ENCODE data around the gene PMPCA. TPM values are rescaled to one million over a fixed set of nuclear protein-coding genes. Genes with fewer than 3 reads are reported as not detected.

Gene PMPCA
- total and polyA plus RNA-seq, 2 of the 13 experiments (the other 11 are each of a cell fraction or from before 2014, with no cell fraction given): 70.2 to 88.4 TPM

- TF ChIP-seq FIP1L1 (IDR thresholded peaks at IDR 0.05; ENCODE audit: borderline replicate concordance, insufficient read depth, low read depth, low read length) (no peak), RXRB (CRISPR knock-in tag; IDR thresholded peaks at IDR 0.05; ENCODE audit: borderline replicate concordance) (peak; percentile 71), ZNF605 (CRISPR knock-in tag; IDR thresholded peaks at IDR 0.05) (no peak), ZNF235 (CRISPR knock-in tag; IDR thresholded peaks at IDR 0.05; ENCODE audit: borderline replicate concordance) (no peak), PCBP1 (IDR thresholded peaks at IDR 0.05; ENCODE audit: borderline replicate concordance, low read depth, low read length) (no peak; the same call in 1 of the 2 replicates), ZNF224 (CRISPR knock-in tag; IDR thresholded peaks at IDR 0.05) (no peak), MYPOP (CRISPR knock-in tag; IDR thresholded peaks at IDR 0.05) (no peak; the same call in 1 of the 2 replicates), ZNF777 (CRISPR knock-in tag; IDR thresholded peaks at IDR 0.05) (peak; percentile 84), ZNF331 (CRISPR knock-in tag; IDR thresholded peaks at IDR 0.05) (0 out of 2 replicates have a peak, but pooled peaks have one; percentile 53), MNT (IDR thresholded peaks at IDR 0.05) (no peak), ZNF839 (CRISPR knock-in tag; IDR thresholded peaks at IDR 0.05; ENCODE audit: borderline replicate concordance) (no peak), RAD21 (CRISPR knock-in tag; IDR thresholded peaks at IDR 0.05) (0 out of 2 replicates have a peak, but pooled peaks have one; percentile 14), THYN1 (CRISPR knock-in tag; IDR thresholded peaks at IDR 0.05; ENCODE audit: borderline replicate concordance, low read depth) (no peak), ZNF784 (CRISPR knock-in tag; IDR thresholded peaks at IDR 0.05; ENCODE audit: borderline replicate concordance) (peak; percentile 88), ZFAT (CRISPR knock-in tag; conservative IDR thresholded peaks at IDR 0.05) (no peak), ZNF564 (CRISPR knock-in tag; IDR thresholded peaks at IDR 0.05) (no peak), ZNF136 (CRISPR knock-in tag; IDR thresholded peaks at IDR 0.05; ENCODE audit: low read depth) (0 out of 2 replicates have a peak, but pooled peaks have one; percentile 24), HMG20B (CRISPR knock-in tag; conservative IDR thresholded peaks at IDR 0.05) (no peak), JDP2 (CRISPR knock-in tag; IDR thresholded peaks at IDR 0.05; ENCODE audit: borderline replicate concordance) (no peak; the same call in 1 of the 2 replicates), MED1 (CRISPR knock-in tag; IDR thresholded peaks at IDR 0.05) (peak; percentile 55)
- TF ChIP-seq, protein P1, sequence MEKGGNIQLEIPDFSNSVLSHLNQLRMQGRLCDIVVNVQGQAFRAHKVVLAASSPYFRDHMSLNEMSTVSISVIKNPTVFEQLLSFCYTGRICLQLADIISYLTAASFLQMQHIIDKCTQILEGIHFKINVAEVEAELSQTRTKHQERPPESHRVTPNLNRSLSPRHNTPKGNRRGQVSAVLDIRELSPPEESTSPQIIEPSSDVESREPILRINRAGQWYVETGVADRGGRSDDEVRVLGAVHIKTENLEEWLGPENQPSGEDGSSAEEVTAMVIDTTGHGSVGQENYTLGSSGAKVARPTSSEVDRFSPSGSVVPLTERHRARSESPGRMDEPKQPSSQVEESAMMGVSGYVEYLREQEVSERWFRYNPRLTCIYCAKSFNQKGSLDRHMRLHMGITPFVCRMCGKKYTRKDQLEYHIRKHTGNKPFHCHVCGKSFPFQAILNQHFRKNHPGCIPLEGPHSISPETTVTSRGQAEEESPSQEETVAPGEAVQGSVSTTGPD (CRISPR knock-in tag; IDR thresholded peaks at IDR 0.05): no peak
- TF ChIP-seq, protein P2, sequence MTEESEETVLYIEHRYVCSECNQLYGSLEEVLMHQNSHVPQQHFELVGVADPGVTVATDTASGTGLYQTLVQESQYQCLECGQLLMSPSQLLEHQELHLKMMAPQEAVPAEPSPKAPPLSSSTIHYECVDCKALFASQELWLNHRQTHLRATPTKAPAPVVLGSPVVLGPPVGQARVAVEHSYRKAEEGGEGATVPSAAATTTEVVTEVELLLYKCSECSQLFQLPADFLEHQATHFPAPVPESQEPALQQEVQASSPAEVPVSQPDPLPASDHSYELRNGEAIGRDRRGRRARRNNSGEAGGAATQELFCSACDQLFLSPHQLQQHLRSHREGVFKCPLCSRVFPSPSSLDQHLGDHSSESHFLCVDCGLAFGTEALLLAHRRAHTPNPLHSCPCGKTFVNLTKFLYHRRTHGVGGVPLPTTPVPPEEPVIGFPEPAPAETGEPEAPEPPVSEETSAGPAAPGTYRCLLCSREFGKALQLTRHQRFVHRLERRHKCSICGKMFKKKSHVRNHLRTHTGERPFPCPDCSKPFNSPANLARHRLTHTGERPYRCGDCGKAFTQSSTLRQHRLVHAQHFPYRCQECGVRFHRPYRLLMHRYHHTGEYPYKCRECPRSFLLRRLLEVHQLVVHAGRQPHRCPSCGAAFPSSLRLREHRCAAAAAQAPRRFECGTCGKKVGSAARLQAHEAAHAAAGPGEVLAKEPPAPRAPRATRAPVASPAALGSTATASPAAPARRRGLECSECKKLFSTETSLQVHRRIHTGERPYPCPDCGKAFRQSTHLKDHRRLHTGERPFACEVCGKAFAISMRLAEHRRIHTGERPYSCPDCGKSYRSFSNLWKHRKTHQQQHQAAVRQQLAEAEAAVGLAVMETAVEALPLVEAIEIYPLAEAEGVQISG (CRISPR knock-in tag; IDR thresholded peaks at IDR 0.05): peak; percentile 95
These were observed at the start of gene PMPCA, which contains the start of gene ENTR1 (continued) for GRCh38 chr9:136410500-136411287.

Data from HepG2 (cell line).